Thoracic aorta (tissue), 2 donors: ENCODE results near the gene RPA3. TPM values are rescaled to one million over a fixed set of nuclear protein-coding genes. Genes with fewer than 3 reads are reported as not detected.

Experiments
- ATAC-seq: fragments of 150-250 bp; one replicate; pipeline ENCODE4 v1.8.0; 2017; ENCODE audit warnings: low read depth; ENCODE audit not compliant: insufficient number of reproducible peaks, low FRiP score
- DNase-seq: peaks from one replicate; pipeline ENCODE4 v3.0.0-alpha.2; 2020; ENCODE audit warnings: low spot score
- H3K27ac ChIP-seq, 2 donors: fragments of 200-600 bp; sonication (generic); 1 replicate in 1 of 2; 2 replicates in 1 of 2; pipeline ENCODE4 v1.5.1; 2016; ENCODE audit warnings: mild to moderate bottlenecking in 2 of 2, moderate library complexity in 2 of 2
- H3K27me3 ChIP-seq: fragments of 200-600 bp; sonication (generic); replicated peaks from 2 replicates; pipeline ENCODE4 v1.6.0; 2016; ENCODE audit warnings: mild to moderate bottlenecking; ENCODE audit not compliant: insufficient read depth
- H3K36me3 ChIP-seq: fragments of 200-600 bp; sonication (generic); one replicate; pipeline ENCODE4 v1.5.1; 2016
- H3K4me1 ChIP-seq, 2 donors: fragments of 200-600 bp; sonication (generic); 1 replicate in 1 of 2; 2 replicates in 1 of 2; pipeline versions ENCODE4 v1.5.1 to v1.6.0; 2016; ENCODE audit warnings: low read depth in 2 of 2, mild to moderate bottlenecking in 1 of 2; ENCODE audit not compliant: control insufficient read depth in 1 of 2
- H3K4me3 ChIP-seq: fragments of 200-600 bp; sonication (generic); 2 replicates; pipeline ENCODE4 v1.5.1; 2016; ENCODE audit warnings: mild to moderate bottlenecking
- H3K9me3 ChIP-seq: fragments of 200-600 bp; sonication (generic); 2 replicates; pipeline ENCODE4 v1.5.1; 2016
- total RNA-seq, 2 donors: library from RNA; depleted of rRNA; stranded (reverse); fragments of >200 nt; gene quantifications; one replicate each; pipeline versions ENCODE4 v1.1.0 to v1.2.3, GENCODE V29; 2016
- TF ChIP-seq, protein P1 (sequence below): fragments of 200-600 bp; sonication (generic); IDR thresholded peaks from one replicate; pipeline ENCODE4 v1.5.1; 2019; ENCODE audit warnings: antibody characterized with exemption

RPA3 gene
- total RNA-seq, 2 donors from 2014 or later = 2.7 to 13.7 TPM

DNA sequence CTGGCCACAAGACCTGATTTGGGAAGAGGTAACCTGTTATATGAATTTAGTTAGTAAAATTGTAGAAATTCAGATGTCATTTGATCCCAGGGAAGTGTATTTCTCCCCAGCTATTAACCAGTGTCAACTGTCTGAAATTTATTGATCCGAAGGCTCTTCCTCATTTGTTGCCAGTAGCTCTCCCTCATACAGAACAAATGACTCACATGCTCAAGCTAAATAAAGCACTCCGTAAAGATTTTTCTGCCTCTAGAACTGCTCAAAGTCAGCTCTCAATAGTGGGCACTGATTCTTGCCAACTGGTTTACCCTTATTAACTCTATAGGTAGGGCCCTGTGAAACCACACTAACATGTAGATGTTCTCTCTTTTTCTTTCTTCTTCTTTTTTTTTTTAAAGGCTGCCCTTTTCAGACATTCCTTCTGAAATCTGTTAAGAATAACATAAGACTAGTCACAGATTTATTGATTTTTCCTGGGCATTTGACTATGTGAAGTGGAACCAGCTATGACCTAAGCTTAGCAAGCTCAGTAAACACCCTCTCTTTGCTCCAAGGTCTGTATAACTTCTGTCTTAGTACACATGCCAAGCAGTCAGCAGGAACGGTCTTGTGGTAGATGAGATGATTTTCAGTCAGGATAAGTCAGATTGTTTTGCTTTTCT is 21.8 kb downstream of the RPA3 start:
- peak overlapping the region; percentile 41 to 73 for H3K27ac ChIP-seq
- TF ChIP-seq, protein P1, sequence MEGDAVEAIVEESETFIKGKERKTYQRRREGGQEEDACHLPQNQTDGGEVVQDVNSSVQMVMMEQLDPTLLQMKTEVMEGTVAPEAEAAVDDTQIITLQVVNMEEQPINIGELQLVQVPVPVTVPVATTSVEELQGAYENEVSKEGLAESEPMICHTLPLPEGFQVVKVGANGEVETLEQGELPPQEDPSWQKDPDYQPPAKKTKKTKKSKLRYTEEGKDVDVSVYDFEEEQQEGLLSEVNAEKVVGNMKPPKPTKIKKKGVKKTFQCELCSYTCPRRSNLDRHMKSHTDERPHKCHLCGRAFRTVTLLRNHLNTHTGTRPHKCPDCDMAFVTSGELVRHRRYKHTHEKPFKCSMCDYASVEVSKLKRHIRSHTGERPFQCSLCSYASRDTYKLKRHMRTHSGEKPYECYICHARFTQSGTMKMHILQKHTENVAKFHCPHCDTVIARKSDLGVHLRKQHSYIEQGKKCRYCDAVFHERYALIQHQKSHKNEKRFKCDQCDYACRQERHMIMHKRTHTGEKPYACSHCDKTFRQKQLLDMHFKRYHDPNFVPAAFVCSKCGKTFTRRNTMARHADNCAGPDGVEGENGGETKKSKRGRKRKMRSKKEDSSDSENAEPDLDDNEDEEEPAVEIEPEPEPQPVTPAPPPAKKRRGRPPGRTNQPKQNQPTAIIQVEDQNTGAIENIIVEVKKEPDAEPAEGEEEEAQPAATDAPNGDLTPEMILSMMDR = no peak
- no peaks in the 10 kb centered on the region for H3K27me3 ChIP-seq
- no peaks in the 10 kb centered on the region for H3K36me3 ChIP-seq
- no peak for DNase-seq
- H3K4me1 ChIP-seq = peaks cover 3 to 62% of the 10 kb centered on the region in 2 donors
- H3K4me3 ChIP-seq = peak overlapping the region; percentile 23
- ATAC-seq = no peak
- H3K9me3 ChIP-seq = no peaks in the 10 kb centered on the region

DNA sequence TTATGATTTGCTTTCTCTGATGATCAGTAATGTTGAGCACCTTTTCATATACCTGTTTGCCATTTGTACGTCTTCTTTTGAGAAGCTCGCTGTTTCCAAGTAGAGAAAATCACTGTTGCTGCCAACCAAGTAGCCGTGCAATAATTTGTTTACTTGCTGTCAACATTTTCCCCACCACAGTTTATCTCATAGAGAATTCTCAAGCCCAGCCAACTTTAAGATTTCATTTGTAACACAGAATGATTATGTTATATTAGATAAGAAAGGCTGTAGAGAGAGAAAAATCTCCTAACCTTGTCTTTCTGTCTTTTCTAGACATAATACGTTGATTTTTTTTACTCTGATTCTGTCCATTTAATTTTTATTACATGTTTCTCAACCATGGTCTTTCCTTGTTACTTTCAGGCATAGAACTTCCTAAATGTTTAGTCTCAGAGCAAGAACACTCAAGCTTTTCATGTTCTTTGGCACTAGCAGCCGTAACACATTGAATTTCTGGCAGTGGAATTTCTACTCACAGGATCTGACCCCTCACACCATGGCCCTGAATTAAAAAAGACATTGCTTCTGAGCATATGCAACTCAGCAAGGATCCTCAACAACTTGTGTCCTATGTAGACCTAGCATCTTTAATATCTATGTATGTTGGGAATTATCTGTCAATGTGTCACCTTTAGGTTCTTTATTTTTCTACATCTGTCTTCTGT is 23.1 kb downstream of the RPA3 start:
- no peaks in the 10 kb centered on the region for H3K9me3 ChIP-seq
- H3K36me3 ChIP-seq = no peaks in the 10 kb centered on the region
- no peaks in the 10 kb centered on the region for H3K27me3 ChIP-seq
- no peak overlapping the region for H3K4me3 ChIP-seq
- H3K4me1 ChIP-seq = peaks cover 3 to 61% of the 10 kb centered on the region in 2 donors
- DNase-seq = no peak
- no peak for ATAC-seq
- TF ChIP-seq, protein P1 = no peak
- peak overlapping the region; percentile 30 to 41 for H3K27ac ChIP-seq

DNA sequence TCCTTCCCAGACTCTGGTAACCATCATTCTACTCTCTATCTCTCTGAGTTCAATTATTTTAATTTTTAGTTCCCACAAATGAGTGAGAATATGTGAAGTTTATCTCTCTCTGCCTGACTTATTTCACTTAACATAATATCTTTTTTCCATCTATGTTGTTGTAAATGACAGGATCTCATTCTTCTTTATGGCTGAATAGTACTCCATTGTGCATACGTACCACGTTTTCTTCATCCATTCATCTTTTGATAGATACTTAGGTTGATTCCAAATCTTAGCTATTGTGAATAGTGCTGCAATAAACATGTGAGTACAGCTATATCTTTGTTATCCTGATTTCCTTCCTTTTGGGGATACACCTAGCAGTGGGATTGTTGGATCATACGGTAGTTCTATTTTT is 23.9 kb downstream of the RPA3 start:
- no peak overlapping the region for H3K27ac ChIP-seq
- TF ChIP-seq, protein P1 = no peak
- ATAC-seq = no peak

DNA sequence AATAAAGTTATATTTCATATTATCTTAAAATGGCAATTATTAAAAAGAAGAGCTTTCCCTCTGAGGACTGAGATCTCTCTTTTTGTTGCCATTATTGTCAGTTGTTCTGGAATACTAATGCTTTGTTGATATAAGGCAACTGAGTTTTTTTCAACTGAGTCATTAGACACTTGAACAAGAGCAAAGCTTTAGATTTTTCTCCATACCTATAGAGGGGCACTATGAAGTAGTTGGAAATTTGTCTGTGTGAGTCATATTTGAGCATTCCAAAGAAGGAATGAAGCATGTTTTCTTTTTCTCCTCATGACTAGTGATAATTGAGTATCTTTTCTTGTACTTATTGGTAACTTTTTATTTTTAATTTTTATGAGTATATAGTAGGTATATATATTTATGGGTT is 24.5 kb downstream of the RPA3 start:
- no peak for ATAC-seq
- TF ChIP-seq, protein P1 = no peak
- Histone ChIP-seq H3K9me3 (no peaks in the 10 kb centered on the region), H3K4me3 (no peak overlapping the region), H3K4me1 (peaks cover 3 to 47% of the 10 kb centered on the region in 2 donors), H3K36me3 (no peaks in the 10 kb centered on the region), H3K27ac (no peak overlapping the region), H3K27me3 (no peaks in the 10 kb centered on the region)
- no peak for DNase-seq

More for the DNA sequence above, 23.9 kb downstream of the RPA3 start:
- Histone ChIP-seq H3K27me3 (no peaks in the 10 kb centered on the region), H3K4me1 (peaks cover 3 to 54% of the 10 kb centered on the region in 2 donors), H3K36me3 (no peaks in the 10 kb centered on the region), H3K4me3 (no peak overlapping the region), H3K9me3 (no peaks in the 10 kb centered on the region)
- no peak for DNase-seq

DNA sequence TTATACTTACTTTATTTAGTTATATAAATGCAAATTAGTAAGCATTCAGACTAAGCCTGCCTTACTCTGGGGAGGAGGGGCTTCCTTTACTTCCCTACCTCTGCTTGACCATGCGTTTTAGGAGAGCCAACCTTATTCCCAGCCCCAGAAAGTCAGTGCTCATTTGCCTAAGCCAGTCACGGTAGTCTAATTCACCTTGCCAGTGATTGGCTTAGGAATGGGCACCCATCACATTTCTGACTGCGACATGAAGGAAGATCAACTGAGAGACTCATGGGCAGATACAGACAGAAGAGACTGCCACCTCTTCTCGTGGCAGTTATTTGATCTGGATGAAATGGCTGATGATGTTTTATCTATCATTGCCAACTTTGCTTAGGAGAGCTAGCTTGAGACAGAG is 29.5 kb downstream of the RPA3 start:
- TF ChIP-seq, protein P1 = no peak
- Histone ChIP-seq H3K4me1 (peaks cover 8 to 28% of the 10 kb centered on the region in 2 donors), H3K36me3 (no peaks in the 10 kb centered on the region), H3K27me3 (no peaks in the 10 kb centered on the region), H3K27ac (no peak overlapping the region), H3K4me3 (no peak overlapping the region), H3K9me3 (no peaks in the 10 kb centered on the region)
- ATAC-seq (no peak), DNase-seq (no peak)
